Measurements from ENCODE around the gene DLL4.

GRCh38 chr15:40917585-40917984 is 11.6 kb upstream of the DLL4 start:
- TF ChIP-seq CTCF (IDR thresholded peaks at IDR 0.05; ENCODE audit: poor library complexity, severe bottlenecking) (no peak), POLR2AphosphoS5 (IDR thresholded peaks at IDR 0.05) (no peak), TAF1 (IDR thresholded peaks at IDR 0.05; ENCODE audit: low read depth) (no peak), EZH2 (IDR thresholded peaks at IDR 0.05; ENCODE audit: borderline replicate concordance, insufficient read depth, low read length, poor library complexity, severe bottlenecking) (no peak), MXI1 (conservative IDR thresholded peaks at IDR 0.05; ENCODE audit: poor library complexity, severe bottlenecking) (no peak), REST (IDR thresholded peaks at IDR 0.05; ENCODE audit: borderline replicate concordance) (no peak), EP300 (conservative IDR thresholded peaks at IDR 0.05; ENCODE audit: poor library complexity, severe bottlenecking) (no peak)

All from neural cell (in vitro differentiated cells).